ENCODE results near the gene HLA-G.
"Not testable (repeated sequence)": the region's sequence is repeated elsewhere in the genome, so short reads cannot be mapped to it uniquely, and the experiment has no call there.

HLA-G gene

GRCh38 chr6:29875257-29875656, 47.6 kb downstream of the HLA-G start:
- DNase-seq (ENCODE audit: low spot score), result no peak

GRCh38 chr6:29875734-29876133, 48.1 kb downstream of the HLA-G start:
- DNase-seq (ENCODE audit: low spot score), result not testable (repeated sequence)

Data from kidney capillary endothelial cell (primary cell).